Activated T-cell treated with anti-CD3 and anti-CD28 coated beads, Interleukin-2, amount 50 U/mL, for 24 hours (primary cell): ENCODE measurements around the gene ITCH.
"Not testable (repeated sequence)": the region's sequence is repeated elsewhere in the genome, so short reads cannot be mapped to it uniquely, and the experiment has no call there.

Experiments used
- DNase-seq: peaks from one replicate; pipeline ENCODE4 v3.0.0-alpha.2; 2020
- H3K27ac Mint-ChIP-seq: 2 replicates; pipeline ENCODE4 v1.8.0; 2020; ENCODE audit warnings: mild to moderate bottlenecking, mixed read lengths
- H3K27me3 Mint-ChIP-seq: 2 replicates; pipeline ENCODE4 v1.8.0; 2020; ENCODE audit warnings: mixed read lengths
- H3K36me3 Mint-ChIP-seq: 2 replicates; pipeline ENCODE4 v1.8.0; 2020; ENCODE audit warnings: low read depth, mixed read lengths
- H3K4me1 Mint-ChIP-seq: 2 replicates; pipeline ENCODE4 v1.8.0; 2020; ENCODE audit warnings: low read depth, mixed read lengths
- H3K4me3 Mint-ChIP-seq: 2 replicates; pipeline ENCODE4 v1.8.0; 2020; ENCODE audit warnings: mild to moderate bottlenecking, moderate library complexity, mixed read lengths
- H3K9me3 Mint-ChIP-seq: 2 replicates; pipeline ENCODE4 v1.8.0; 2020; ENCODE audit warnings: mixed read lengths

The ITCH gene

GRCh38 chr20:34461779-34462087 lies 98.7 kb downstream of the ITCH start:
- Mint-ChIP-seq H3K4me1 (no peaks in the 10 kb centered on the region), H3K27ac (peak overlapping the region; percentile 44)

DNA sequence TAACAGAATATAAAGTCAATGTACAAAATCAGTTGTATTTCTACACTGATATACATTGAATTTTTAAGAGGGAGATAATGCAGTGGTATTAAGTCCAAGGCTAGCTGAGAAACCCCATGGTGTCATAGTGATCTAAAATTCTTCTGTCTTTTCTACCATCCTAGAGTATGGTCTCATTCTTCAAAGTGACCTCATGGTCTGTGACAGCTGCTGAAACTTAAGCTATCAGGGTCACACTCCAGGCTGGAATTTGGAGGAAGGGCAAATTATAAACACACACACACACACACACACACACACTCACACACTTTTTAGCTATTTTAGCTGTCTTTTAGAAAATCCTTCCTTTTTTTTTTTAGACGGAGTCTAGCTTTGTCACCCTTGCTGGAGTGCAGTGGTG lies 105.9 kb downstream of the ITCH start:
- H3K27me3 Mint-ChIP-seq, result no peaks in the 10 kb centered on the region
- H3K4me1 Mint-ChIP-seq, result peaks cover 5% of the 10 kb centered on the region
- no peak overlapping the region for H3K27ac Mint-ChIP-seq
- peaks cover 82% of the 10 kb centered on the region for H3K36me3 Mint-ChIP-seq
- DNase-seq, result no peak
- H3K9me3 Mint-ChIP-seq, result no peaks in the 10 kb centered on the region
- no peak overlapping the region for H3K4me3 Mint-ChIP-seq

More at GRCh38 chr20:34461779-34462087, 98.7 kb downstream of the ITCH start:
- H3K4me3 Mint-ChIP-seq, result no peak overlapping the region
- H3K36me3 Mint-ChIP-seq, result peaks cover 84% of the 10 kb centered on the region
- H3K9me3 Mint-ChIP-seq, result no peaks in the 10 kb centered on the region
- no peaks in the 10 kb centered on the region for H3K27me3 Mint-ChIP-seq
- DNase-seq, result no peak

DNA sequence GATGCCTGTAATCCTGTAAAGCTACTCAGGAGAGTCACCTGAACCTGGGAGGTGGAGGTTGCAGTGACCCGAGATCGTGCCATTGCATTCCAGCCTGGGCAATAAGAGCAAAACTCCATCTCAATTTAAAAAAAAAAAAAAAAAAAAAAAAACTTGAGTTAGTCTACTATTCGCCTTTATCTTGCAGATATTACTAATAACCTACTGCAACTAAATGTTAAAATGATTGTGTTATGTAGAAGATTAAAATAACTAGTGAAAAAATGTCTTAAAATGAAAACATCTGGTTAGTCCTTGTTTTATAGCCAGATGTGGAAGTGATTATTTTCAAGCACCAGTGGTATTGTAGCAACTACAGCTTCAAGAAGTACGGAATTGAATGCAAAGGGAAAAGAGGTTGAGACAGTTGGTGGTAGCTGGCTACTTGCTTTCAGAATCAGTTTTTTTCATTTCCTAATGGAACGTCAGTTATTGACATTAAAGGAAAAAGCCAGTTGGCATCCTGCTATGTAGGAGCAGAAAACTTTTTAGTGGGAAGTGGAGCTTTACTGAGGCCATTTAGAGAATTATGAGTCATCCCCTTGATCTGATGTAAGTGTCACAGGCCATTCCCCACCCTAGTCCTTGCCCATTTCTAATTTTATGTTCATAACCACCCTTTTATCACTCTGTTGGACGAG lies 109.3 kb downstream of the ITCH start:
- no peak for DNase-seq
- H3K27me3 Mint-ChIP-seq, result no peaks in the 10 kb centered on the region
- H3K4me3 Mint-ChIP-seq, result no peak overlapping the region
- H3K36me3 Mint-ChIP-seq, result peaks cover 82% of the 10 kb centered on the region
- peak overlapping the region; percentile 28 for H3K27ac Mint-ChIP-seq
- H3K9me3 Mint-ChIP-seq, result no peaks in the 10 kb centered on the region
- H3K4me1 Mint-ChIP-seq, result peaks cover 16% of the 10 kb centered on the region

DNA sequence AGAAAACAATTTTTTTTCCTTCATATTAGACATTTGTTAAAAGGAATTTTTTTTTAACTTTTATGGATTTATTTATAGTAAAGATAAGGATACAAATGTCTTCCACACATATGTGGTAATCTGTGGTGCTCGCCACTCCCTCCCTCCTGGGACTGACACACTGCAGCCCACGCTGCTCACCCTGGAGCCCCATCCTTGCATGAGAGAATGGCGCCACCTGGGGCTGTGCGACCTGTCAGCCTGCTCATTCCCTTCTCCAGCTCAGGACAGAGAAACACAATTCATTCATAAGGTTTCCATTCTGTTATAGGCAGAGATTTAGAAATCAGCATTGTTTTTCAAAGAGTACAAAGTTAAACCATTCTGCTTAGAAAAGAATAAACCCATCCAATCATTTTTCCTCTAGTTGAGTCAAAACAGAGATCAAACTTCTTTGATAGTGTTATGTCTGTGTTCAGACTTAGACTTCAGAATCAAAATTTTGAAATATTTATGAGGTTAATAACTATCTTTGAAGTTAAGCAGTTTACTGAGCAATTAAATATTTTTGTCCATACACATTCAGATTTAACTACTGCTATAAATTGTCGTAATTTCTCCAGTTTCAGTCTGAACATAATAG lies 110.3 kb downstream of the ITCH start:
- no peaks in the 10 kb centered on the region for H3K9me3 Mint-ChIP-seq
- H3K4me3 Mint-ChIP-seq, result no peak overlapping the region
- H3K4me1 Mint-ChIP-seq, result peaks cover 16% of the 10 kb centered on the region
- peaks cover 82% of the 10 kb centered on the region for H3K36me3 Mint-ChIP-seq
- no peak for DNase-seq
- H3K27ac Mint-ChIP-seq, result no peak overlapping the region
- H3K27me3 Mint-ChIP-seq, result no peaks in the 10 kb centered on the region

DNA sequence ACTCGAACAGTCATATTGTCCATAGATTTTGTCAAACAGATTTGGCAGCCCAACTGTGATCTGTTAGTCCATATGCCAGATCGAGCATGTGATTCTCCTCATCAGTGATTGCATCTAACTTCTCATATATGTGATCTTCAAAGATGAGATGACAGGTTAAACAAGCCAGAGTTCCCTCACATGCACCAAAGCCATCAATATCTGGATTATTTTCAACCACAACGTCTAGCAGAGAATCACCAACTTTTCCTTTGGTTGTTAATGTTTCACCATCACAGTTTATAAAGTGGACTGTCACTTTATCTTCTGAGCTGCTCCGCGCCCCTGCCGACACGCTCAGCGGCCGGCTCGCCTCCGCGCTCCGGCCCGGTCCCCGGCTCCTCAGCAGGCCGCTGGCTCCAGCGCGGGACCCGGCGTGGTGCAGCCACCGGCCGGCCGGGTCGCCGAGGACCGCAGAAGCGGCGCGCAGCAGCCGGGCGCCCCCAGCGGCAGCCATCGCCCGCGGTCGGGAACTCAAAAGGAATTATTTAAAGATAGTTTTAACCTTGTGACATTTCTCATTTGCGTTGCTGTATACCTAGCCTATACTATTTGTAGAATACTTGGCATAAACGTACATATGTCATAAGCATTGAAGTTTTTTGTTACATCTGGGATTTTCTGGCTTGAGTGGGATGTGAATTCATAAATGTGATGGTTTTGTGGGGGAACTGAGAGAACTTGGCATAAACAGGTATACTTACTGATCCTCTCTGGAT lies 113.1 kb downstream of the ITCH start:
- Mint-ChIP-seq H3K27ac (peak overlapping the region; percentile 36), H3K27me3 (no peaks in the 10 kb centered on the region), H3K36me3 (peaks cover 84% of the 10 kb centered on the region), H3K4me1 (peaks cover 16% of the 10 kb centered on the region), H3K4me3 (no peak overlapping the region), H3K9me3 (no peaks in the 10 kb centered on the region)
- peak; percentile 52 for DNase-seq

- Mint-ChIP-seq H3K27me3 (no peaks in the 10 kb centered on the region), H3K9me3 (no peaks in the 10 kb centered on the region), H3K36me3 (peaks cover 89% of the 10 kb centered on the region), H3K4me1 (peaks cover 11% of the 10 kb centered on the region), H3K27ac (no peak overlapping the region), H3K4me3 (no peak overlapping the region)
- DNase-seq, result no peak
Measured at GRCh38 chr20:34479627-34480026, 116.6 kb downstream of the ITCH start.

- H3K4me1 Mint-ChIP-seq, H3K27me3 Mint-ChIP-seq, H3K9me3 Mint-ChIP-seq, H3K4me3 Mint-ChIP-seq, H3K27ac Mint-ChIP-seq, DNase-seq: not testable (repeated sequence)
- peaks cover 85% of the 10 kb centered on the region for H3K36me3 Mint-ChIP-seq
Measured at GRCh38 chr20:34482154-34482553, 119.1 kb downstream of the ITCH start.

- Mint-ChIP-seq H3K27ac (peak overlapping the region; percentile 39), H3K36me3 (peaks cover 89% of the 10 kb centered on the region)
- DNase-seq, H3K4me3 Mint-ChIP-seq, H3K9me3 Mint-ChIP-seq, H3K27me3 Mint-ChIP-seq, H3K4me1 Mint-ChIP-seq: not testable (repeated sequence)
Measured at GRCh38 chr20:34483585-34484220, 120.6 kb downstream of the ITCH start.

- no peaks in the 10 kb centered on the region for H3K4me1 Mint-ChIP-seq
- DNase-seq, result no peak
- no peaks in the 10 kb centered on the region for H3K9me3 Mint-ChIP-seq
- peaks cover 88% of the 10 kb centered on the region for H3K36me3 Mint-ChIP-seq
- no peaks in the 10 kb centered on the region for H3K27me3 Mint-ChIP-seq
- H3K4me3 Mint-ChIP-seq, result no peak overlapping the region
- no peak overlapping the region for H3K27ac Mint-ChIP-seq
Measured at GRCh38 chr20:34485068-34485634, 122.1 kb downstream of the ITCH start.

GRCh38 chr20:34491226-34491931 lies 128.3 kb downstream of the ITCH start:
- no peaks in the 10 kb centered on the region for H3K27me3 Mint-ChIP-seq
- no peak overlapping the region for H3K27ac Mint-ChIP-seq
- no peak for DNase-seq
- H3K9me3 Mint-ChIP-seq, result no peaks in the 10 kb centered on the region
- H3K36me3 Mint-ChIP-seq, result peaks cover 84% of the 10 kb centered on the region
- H3K4me1 Mint-ChIP-seq, result peaks cover 3% of the 10 kb centered on the region
- H3K4me3 Mint-ChIP-seq, result no peak overlapping the region

DNA sequence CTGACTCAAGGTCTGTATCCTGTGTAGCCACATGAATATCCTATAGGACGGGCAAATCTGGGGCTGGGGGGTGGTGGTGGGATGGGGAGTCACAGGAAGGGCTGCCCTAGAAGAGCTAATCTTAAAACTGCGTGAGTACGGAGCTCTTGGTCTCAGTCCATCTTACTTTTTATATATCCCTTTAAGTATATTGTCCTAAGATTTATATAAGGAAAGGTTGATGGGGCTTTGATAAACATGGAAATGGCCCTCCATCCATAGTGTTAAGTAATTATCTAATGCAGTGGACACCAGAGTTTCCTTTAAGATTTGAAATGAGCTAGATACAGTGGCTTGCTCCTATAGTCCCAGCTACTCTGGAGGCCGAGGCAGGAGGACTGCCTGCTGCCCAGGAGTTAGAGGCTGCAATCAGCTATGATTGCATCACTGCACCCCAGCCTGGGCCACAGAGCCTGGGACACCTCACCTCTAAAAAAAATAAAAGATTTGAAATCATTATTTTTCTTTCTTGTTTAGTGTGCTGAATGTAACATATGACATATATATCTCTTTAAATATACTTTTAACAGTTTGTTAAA lies 128.9 kb downstream of the ITCH start:
- H3K27ac Mint-ChIP-seq, result no peak overlapping the region
- no peak for DNase-seq
- peaks cover 87% of the 10 kb centered on the region for H3K36me3 Mint-ChIP-seq
- no peaks in the 10 kb centered on the region for H3K27me3 Mint-ChIP-seq
- peaks cover 3% of the 10 kb centered on the region for H3K4me1 Mint-ChIP-seq
- no peaks in the 10 kb centered on the region for H3K9me3 Mint-ChIP-seq
- no peak overlapping the region for H3K4me3 Mint-ChIP-seq

DNA sequence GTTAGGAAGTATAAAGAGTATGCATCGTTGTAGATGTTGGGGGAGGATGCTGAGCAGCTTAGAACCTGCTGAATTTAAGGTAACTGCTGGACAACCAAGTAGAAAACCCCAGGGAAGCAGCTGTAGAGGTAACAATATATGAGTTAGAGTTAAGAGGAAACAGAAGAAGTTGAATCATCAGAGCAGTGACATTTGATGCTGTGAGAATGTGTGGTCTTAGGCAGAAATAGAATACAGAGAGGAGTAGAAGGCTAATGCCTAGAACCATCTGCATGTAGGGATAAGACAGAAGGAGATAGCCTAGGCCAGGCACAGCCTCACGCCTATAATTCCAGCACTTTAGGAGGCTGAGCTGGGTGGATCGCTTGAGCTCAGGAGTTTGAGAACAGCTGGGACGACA lies 130.6 kb downstream of the ITCH start:
- peaks cover 4% of the 10 kb centered on the region for H3K4me1 Mint-ChIP-seq
- H3K9me3 Mint-ChIP-seq, result peaks cover 5% of the 10 kb centered on the region
- no peaks in the 10 kb centered on the region for H3K27me3 Mint-ChIP-seq
- peaks cover 88% of the 10 kb centered on the region for H3K36me3 Mint-ChIP-seq
- H3K27ac Mint-ChIP-seq, result peak overlapping the region; percentile 1
- no peak for DNase-seq
- H3K4me3 Mint-ChIP-seq, result no peak overlapping the region

DNA sequence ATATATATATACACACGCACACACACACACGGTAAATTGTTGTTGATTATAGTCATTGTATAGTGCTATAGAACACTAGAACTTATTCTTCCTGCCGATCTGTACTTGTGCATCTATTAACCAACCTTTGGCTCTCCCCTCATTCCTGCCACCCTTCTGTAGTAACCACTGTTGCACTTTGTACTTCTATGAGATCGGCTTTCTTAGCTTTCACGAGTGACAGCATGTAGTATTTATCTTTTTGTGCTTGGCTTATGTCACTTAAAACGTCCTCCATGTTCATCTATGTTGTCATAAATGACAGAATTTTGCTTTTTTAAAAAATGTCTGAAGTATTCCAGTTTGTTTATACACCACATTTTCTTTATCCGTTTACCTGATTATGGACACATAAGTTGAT lies 132.2 kb downstream of the ITCH start:
- H3K27ac Mint-ChIP-seq, result no peak overlapping the region
- H3K27me3 Mint-ChIP-seq, result no peaks in the 10 kb centered on the region
- H3K36me3 Mint-ChIP-seq, result peaks cover 88% of the 10 kb centered on the region
- no peak overlapping the region for H3K4me3 Mint-ChIP-seq
- no peak for DNase-seq
- H3K9me3 Mint-ChIP-seq, result peaks cover 14% of the 10 kb centered on the region
- H3K4me1 Mint-ChIP-seq, result peaks cover 4% of the 10 kb centered on the region

DNA sequence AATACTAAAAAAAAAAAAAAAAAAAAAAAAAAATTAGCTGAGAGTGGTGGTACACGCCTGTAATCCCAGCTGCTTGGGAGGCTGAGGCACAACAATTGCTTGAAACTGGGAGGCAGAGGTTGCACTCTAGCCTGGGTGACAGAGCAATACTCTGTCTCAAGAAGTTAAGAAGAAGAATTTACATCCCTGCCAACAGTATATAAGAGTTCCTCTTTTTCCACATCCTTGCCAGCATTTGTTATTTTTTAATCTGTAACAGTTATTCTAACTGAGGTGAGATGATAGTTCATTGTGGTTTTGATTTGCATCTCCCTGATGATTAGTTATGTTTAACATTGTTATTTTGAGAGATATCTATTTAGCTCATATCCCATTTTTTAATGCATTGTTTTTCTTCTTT lies 132.8 kb downstream of the ITCH start:
- Mint-ChIP-seq H3K9me3 (peaks cover 21% of the 10 kb centered on the region), H3K27me3 (no peaks in the 10 kb centered on the region), H3K4me1 (peaks cover 4% of the 10 kb centered on the region), H3K36me3 (peaks cover 88% of the 10 kb centered on the region), H3K27ac (no peak overlapping the region), H3K4me3 (no peak overlapping the region)
- no peak for DNase-seq
